Neuronal stem cell (in vitro differentiated cells): Measurements from ENCODE around the gene FAM174C.

ENCODE experiments used
- DNase-seq: peaks from one replicate; pipeline ENCODE4 v3.0.0-alpha.2; 2013; ENCODE audit warnings: low spot score
- H2AFZ ChIP-seq: one replicate; pipeline ENCODE4 v1.6.1; 2013; ENCODE audit warnings: mild to moderate bottlenecking, low read length, inconsistent platforms
- H2AK5ac ChIP-seq: 2 replicates; pipeline ENCODE4 v1.6.1; 2013; ENCODE audit warnings: low read depth, mild to moderate bottlenecking, inconsistent platforms, low read length, moderate library complexity, mixed read lengths
- H2BK120ac ChIP-seq: 2 replicates; pipeline ENCODE4 v1.6.1; 2013; ENCODE audit warnings: low read depth, mild to moderate bottlenecking, inconsistent platforms, low read length, moderate library complexity, mixed read lengths
- H2BK12ac ChIP-seq: one replicate; pipeline ENCODE4 v1.6.1; 2013; ENCODE audit warnings: low read length, inconsistent platforms
- H2BK15ac ChIP-seq: 2 replicates; pipeline ENCODE4 v1.6.1; 2013; ENCODE audit warnings: mild to moderate bottlenecking, low read length, inconsistent platforms, mixed read lengths
- H2BK5ac ChIP-seq: one replicate; pipeline ENCODE4 v1.6.1; 2013; ENCODE audit warnings: inconsistent platforms, mild to moderate bottlenecking, low read length, moderate library complexity
- H3K14ac ChIP-seq: one replicate; pipeline ENCODE4 v1.6.1; 2013; ENCODE audit warnings: low read length, inconsistent platforms
- H3K18ac ChIP-seq: 2 replicates; pipeline ENCODE4 v1.6.1; 2013; ENCODE audit warnings: low read length, inconsistent platforms
- H3K23ac ChIP-seq: 2 replicates; pipeline ENCODE4 v1.6.1; 2013; ENCODE audit warnings: low read depth, mild to moderate bottlenecking, mixed read lengths, low read length, inconsistent platforms; ENCODE audit not compliant: poor library complexity
- H3K27ac ChIP-seq: replicated peaks from 3 replicates; pipeline ENCODE4 v1.5.1; 2013; ENCODE audit warnings: low read length, inconsistent platforms
- H3K27me3 ChIP-seq, 3 experiments: 2 replicates each; pipeline ENCODE4 v1.6.1; 2013; ENCODE audit warnings: low read length in 3 of 3, mild to moderate bottlenecking in 2 of 3, inconsistent platforms in 1 of 3, low read depth in 1 of 3, mixed read lengths in 1 of 3, moderate library complexity in 1 of 3; ENCODE audit not compliant: control insufficient read depth in 3 of 3, insufficient read depth in 3 of 3
- H3K36me3 ChIP-seq, 2 donors: replicated peaks in 1 of 2; 2 replicates each; pipeline ENCODE4 v1.6.1; 2013; ENCODE audit warnings: low read length in 2 of 2; ENCODE audit not compliant: control insufficient read depth in 2 of 2, insufficient read depth in 2 of 2
- H3K4ac ChIP-seq: 2 replicates; pipeline ENCODE4 v1.6.1; 2013; ENCODE audit warnings: inconsistent platforms, mild to moderate bottlenecking, low read length, moderate library complexity
- H3K4me1 ChIP-seq, 2 donors: 1 replicate in 1 of 2; 2 replicates in 1 of 2; pipeline ENCODE4 v1.6.1; 2013; ENCODE audit warnings: low read length in 2 of 2, low read depth in 1 of 2; ENCODE audit not compliant: control insufficient read depth in 2 of 2, insufficient read depth in 1 of 2
- H3K4me2 ChIP-seq: one replicate; pipeline ENCODE4 v1.6.1; 2013; ENCODE audit warnings: mild to moderate bottlenecking, low read length, inconsistent platforms; ENCODE audit not compliant: insufficient read depth, poor library complexity, severe bottlenecking
- H3K4me3 ChIP-seq, 2 donors: 2 replicates each; pipeline ENCODE4 v1.5.1; 2013; ENCODE audit warnings: low read length in 2 of 2, mild to moderate bottlenecking in 2 of 2, inconsistent platforms in 1 of 2, moderate library complexity in 1 of 2
- H3K79me1 ChIP-seq: one replicate; pipeline ENCODE4 v1.6.1; 2013; ENCODE audit warnings: low read depth, mild to moderate bottlenecking, inconsistent platforms, low read length, moderate library complexity
- H3K9ac ChIP-seq: one replicate; pipeline ENCODE4 v1.6.1; 2013; ENCODE audit warnings: mild to moderate bottlenecking, low read depth, low read length, inconsistent platforms; ENCODE audit not compliant: poor library complexity
- H3K9me3 ChIP-seq, 2 donors: replicated peaks in 1 of 2; 2 replicates each; pipeline versions ENCODE3 to v1.6.1; 2013; ENCODE audit warnings: low read length in 2 of 2, mild to moderate bottlenecking in 2 of 2, inconsistent platforms in 1 of 2, low read depth in 1 of 2, mixed read lengths in 1 of 2, moderate library complexity in 1 of 2; ENCODE audit not compliant: control insufficient read depth in 2 of 2, insufficient read depth in 1 of 2
- H4K8ac ChIP-seq: one replicate; pipeline ENCODE4 v1.6.1; 2013; ENCODE audit warnings: low read depth, mild to moderate bottlenecking, inconsistent platforms, low read length, moderate library complexity
- H4K91ac ChIP-seq: one replicate; pipeline ENCODE4 v1.6.1; 2013; ENCODE audit warnings: low read length, low read depth, mild to moderate bottlenecking, inconsistent platforms; ENCODE audit not compliant: poor library complexity
- WGBS, 2 donors: extraction: QIAGEN DNeasy Blood & Tissue Kit; methylation state at CpG; one replicate each; pipeline ENCODE4 v1.1.7; 2013; ENCODE audit warnings: missing lambda C conversion rate in 2 of 2, mixed read lengths in 1 of 2; ENCODE audit not compliant: insufficient read length in 2 of 2, insufficient replicate concordance in 1 of 2; ENCODE audit errors: extremely low coverage in 2 of 2; 5-methylcytosine and 5-hydroxymethylcytosine counted together

The FAM174C gene

GRCh38 chr19:1287354-1288225 is 12.3 kb downstream of the FAM174C start:
- Histone ChIP-seq H3K18ac (peak overlapping the region; percentile 95), H3K14ac (peak overlapping the region; percentile 99), H4K91ac (no peak overlapping the region), H3K27me3 (peaks cover 0 to 11% (median 4%) of the 10 kb centered on the region in 3 experiments), H2AK5ac (peak overlapping the region; percentile 100), H2AFZ (peak overlapping the region; percentile 83), H3K27ac (no peak overlapping the region), H2BK15ac (peak overlapping the region; percentile 67), H3K4me2 (peak overlapping the region; percentile 89), H3K36me3 (no peaks in the 10 kb centered on the region), H3K23ac (peak overlapping the region; percentile 93), H3K4ac (peak overlapping the region; percentile 66), H3K4me1 (peaks cover 14 to 32% of the 10 kb centered on the region in 2 donors), H3K4me3 (peak overlapping the region in 1 of 2 donors; percentile 75), H3K9ac (peak overlapping the region; percentile 70), H2BK12ac (peak overlapping the region; percentile 41), H4K8ac (no peak overlapping the region), H3K9me3 (no peaks in the 10 kb centered on the region), H3K79me1 (peaks cover 33% of the 10 kb centered on the region), H2BK5ac (peak overlapping the region; percentile 98), H2BK120ac (no peak overlapping the region)
- WGBS, 2 donors: no CpG with 5 or more reads among the region's 55 CpGs
- no peak for DNase-seq

DNA sequence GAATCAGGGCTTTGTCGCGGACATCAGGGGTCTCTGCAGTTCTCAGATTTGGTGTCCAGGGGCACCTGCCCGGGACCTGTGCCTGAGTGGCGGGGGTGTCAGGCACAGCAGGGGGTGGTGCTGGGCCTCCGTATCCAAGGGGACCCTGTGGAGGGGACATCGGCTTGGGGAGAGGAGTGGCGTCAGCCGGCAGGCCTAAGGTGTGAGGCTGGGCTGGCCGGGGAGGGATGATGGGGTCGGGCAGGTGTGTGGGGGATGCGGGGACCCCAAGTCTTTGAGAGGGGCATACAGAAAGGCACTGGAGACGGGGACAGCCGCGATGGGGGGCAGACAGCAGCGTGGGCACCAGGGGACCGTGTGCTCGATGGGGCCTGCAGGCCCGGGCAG is 12.9 kb downstream of the FAM174C start:
- Histone ChIP-seq H3K4ac (no peak overlapping the region), H2BK5ac (no peak overlapping the region), H3K79me1 (peaks cover 33% of the 10 kb centered on the region), H2BK15ac (peak overlapping the region; percentile 67), H2BK120ac (no peak overlapping the region), H3K9ac (no peak overlapping the region), H2AK5ac (peak overlapping the region; percentile 100), H3K18ac (peak overlapping the region; percentile 95), H4K8ac (no peak overlapping the region), H4K91ac (no peak overlapping the region), H3K4me2 (no peak overlapping the region), H2AFZ (no peak overlapping the region), H3K9me3 (no peaks in the 10 kb centered on the region), H3K4me3 (peak overlapping the region in 1 of 2 donors; percentile 75), H2BK12ac (peak overlapping the region; percentile 41), H3K14ac (peak overlapping the region; percentile 99), H3K27ac (no peak overlapping the region), H3K27me3 (peaks cover 0 to 11% (median 4%) of the 10 kb centered on the region in 3 experiments), H3K23ac (peak overlapping the region; percentile 93), H3K4me1 (peaks cover 12 to 29% of the 10 kb centered on the region in 2 donors), H3K36me3 (no peaks in the 10 kb centered on the region)
- no CpG with 5 or more reads among the region's 18 CpGs for WGBS, 2 donors
- no peak for DNase-seq

- H3K4me2 ChIP-seq: no peak overlapping the region
- peak overlapping the region in 1 of 2 donors; percentile 66 for H3K4me3 ChIP-seq
- H3K14ac ChIP-seq: peak overlapping the region; percentile 94
- H3K27me3 ChIP-seq: peaks cover 0 to 11% (median 4%) of the 10 kb centered on the region in 3 experiments
- H3K36me3 ChIP-seq: no peaks in the 10 kb centered on the region
- H2BK120ac ChIP-seq: no peak overlapping the region
- H3K23ac ChIP-seq: peak overlapping the region; percentile 68
- H2AK5ac ChIP-seq: peak overlapping the region; percentile 70
- H3K18ac ChIP-seq: peak overlapping the region; percentile 64
- H3K4ac ChIP-seq: peak overlapping the region; percentile 76
- H2BK12ac ChIP-seq: peak overlapping the region; percentile 33
- H3K9me3 ChIP-seq: no peaks in the 10 kb centered on the region
- no peak for DNase-seq
- no peak overlapping the region for H3K27ac ChIP-seq
- no CpG with 5 or more reads among the region's 41 CpGs for WGBS, 2 donors
- H4K91ac ChIP-seq: no peak overlapping the region
- no peak overlapping the region for H2BK15ac ChIP-seq
- peak overlapping the region; percentile 53 for H2BK5ac ChIP-seq
- peak overlapping the region; percentile 72 for H3K9ac ChIP-seq
- peaks cover 33% of the 10 kb centered on the region for H3K79me1 ChIP-seq
- H2AFZ ChIP-seq: no peak overlapping the region
- no peak overlapping the region for H4K8ac ChIP-seq
- peaks cover 12 to 21% of the 10 kb centered on the region in 2 donors for H3K4me1 ChIP-seq
These were observed 13.7 kb downstream of the FAM174C start for GRCh38 chr19:1288833-1289685.

DNA sequence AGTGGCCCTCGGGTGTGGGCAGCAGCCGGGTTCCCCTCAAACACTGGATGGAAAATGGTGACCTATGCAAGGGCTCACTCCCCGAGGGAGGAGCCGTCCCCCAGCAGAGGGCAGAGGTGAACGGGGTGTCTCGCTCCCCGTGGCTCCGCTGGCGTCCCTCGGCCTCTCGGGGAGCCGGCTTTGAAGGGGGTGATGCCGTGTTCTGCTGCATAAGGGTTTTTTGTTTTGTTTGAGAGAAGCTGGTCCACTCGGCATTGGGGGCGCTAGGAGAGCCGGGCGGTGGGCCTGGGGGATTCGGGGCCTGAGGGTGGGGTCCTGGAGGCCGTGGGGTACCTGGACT is 14.3 kb downstream of the FAM174C start:
- H3K27ac ChIP-seq: no peak overlapping the region
- H2BK15ac ChIP-seq: no peak overlapping the region
- H3K4me2 ChIP-seq: no peak overlapping the region
- H2AK5ac ChIP-seq: peak overlapping the region; percentile 70
- H3K18ac ChIP-seq: no peak overlapping the region
- no peak overlapping the region for H3K4ac ChIP-seq
- H2BK12ac ChIP-seq: no peak overlapping the region
- H3K27me3 ChIP-seq: peaks cover 0 to 8% (median 4%) of the 10 kb centered on the region in 3 experiments
- H2BK5ac ChIP-seq: peak overlapping the region; percentile 53
- no CpG with 5 or more reads among the region's 19 CpGs for WGBS, 2 donors
- H3K4me1 ChIP-seq: peaks cover 12 to 17% of the 10 kb centered on the region in 2 donors
- DNase-seq: no peak
- H4K91ac ChIP-seq: no peak overlapping the region
- no peak overlapping the region for H2BK120ac ChIP-seq
- H3K23ac ChIP-seq: no peak overlapping the region
- H2AFZ ChIP-seq: no peak overlapping the region
- no peak overlapping the region for H3K14ac ChIP-seq
- peaks cover 33% of the 10 kb centered on the region for H3K79me1 ChIP-seq
- H3K9me3 ChIP-seq: no peaks in the 10 kb centered on the region
- no peak overlapping the region for H4K8ac ChIP-seq
- H3K9ac ChIP-seq: no peak overlapping the region
- H3K36me3 ChIP-seq: no peaks in the 10 kb centered on the region
- H3K4me3 ChIP-seq: no peak overlapping the region
